T follicular helper cell (primary cell): Measurements from ENCODE around the gene TRIM25.
A peak's percentile ranks its signal among the peaks of the same experiment; 100 is the strongest.
"Not testable (repeated sequence)": the region's sequence is repeated elsewhere in the genome, so short reads cannot be mapped to it uniquely, and the experiment has no call there.

Source experiments
- DNase-seq: peaks from one replicate; pipeline ENCODE4 v3.0.0-alpha.2; 2020; ENCODE audit warnings: low read depth
- total RNA-seq, 2 experiments: gene quantifications; one replicate each; lab custom pipeline; 2026; lab: John Stamatoyannopoulos, UW

The TRIM25 gene, protein sequence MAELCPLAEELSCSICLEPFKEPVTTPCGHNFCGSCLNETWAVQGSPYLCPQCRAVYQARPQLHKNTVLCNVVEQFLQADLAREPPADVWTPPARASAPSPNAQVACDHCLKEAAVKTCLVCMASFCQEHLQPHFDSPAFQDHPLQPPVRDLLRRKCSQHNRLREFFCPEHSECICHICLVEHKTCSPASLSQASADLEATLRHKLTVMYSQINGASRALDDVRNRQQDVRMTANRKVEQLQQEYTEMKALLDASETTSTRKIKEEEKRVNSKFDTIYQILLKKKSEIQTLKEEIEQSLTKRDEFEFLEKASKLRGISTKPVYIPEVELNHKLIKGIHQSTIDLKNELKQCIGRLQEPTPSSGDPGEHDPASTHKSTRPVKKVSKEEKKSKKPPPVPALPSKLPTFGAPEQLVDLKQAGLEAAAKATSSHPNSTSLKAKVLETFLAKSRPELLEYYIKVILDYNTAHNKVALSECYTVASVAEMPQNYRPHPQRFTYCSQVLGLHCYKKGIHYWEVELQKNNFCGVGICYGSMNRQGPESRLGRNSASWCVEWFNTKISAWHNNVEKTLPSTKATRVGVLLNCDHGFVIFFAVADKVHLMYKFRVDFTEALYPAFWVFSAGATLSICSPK
- total RNA-seq: 58.8 to 186 reads per million in 2 experiments

GRCh38 chr17:56913867-56914580 is at the start of gene TRIM25:
TRIM25 (minus strand) TSS chr17:56914049; CDS start chr17:56913988, 61 bp downstream.
- peak; percentile 87 for DNase-seq

- DNase-seq: peak; percentile 89
Measured at GRCh38 chr17:56960596-56961538, 47.0 kb upstream of the TRIM25 start, which contains the start of gene COIL. COIL (minus strand) TSS chr17:56961050; CDS start chr17:56961019, 31 bp downstream.

GRCh38 chr17:56956992-56957391 is 43.1 kb upstream of the TRIM25 start:
- no peak for DNase-seq

GRCh38 chr17:56949595-56949994 is 35.7 kb upstream of the TRIM25 start:
- no peak for DNase-seq

DNA sequence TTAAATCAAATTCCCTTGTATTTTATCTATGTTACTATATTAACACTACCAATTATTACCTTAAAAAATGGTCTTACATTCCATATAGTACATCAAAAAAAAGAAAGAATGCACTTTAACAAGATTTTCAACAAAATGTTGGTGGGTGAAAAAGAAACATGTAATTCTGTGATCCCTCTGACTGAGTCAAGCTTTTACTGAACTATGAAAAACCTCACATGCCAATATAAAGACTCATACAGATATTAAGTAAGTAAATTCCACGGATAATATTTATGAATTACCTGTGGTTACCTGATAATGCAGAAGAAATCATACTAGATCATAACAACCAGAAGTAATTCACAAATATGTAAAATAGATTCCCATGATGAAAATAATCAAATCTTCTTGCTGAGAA is 34.6 kb upstream of the TRIM25 start:
- no peak for DNase-seq

GRCh38 chr17:56947741-56948140 is 33.9 kb upstream of the TRIM25 start:
- no peak for DNase-seq

GRCh38 chr17:56945938-56946505 is 32.2 kb upstream of the TRIM25 start:
- DNase-seq: no peak

- no peak for DNase-seq
Measured at GRCh38 chr17:56943505-56944125, 29.8 kb upstream of the TRIM25 start.

DNA sequence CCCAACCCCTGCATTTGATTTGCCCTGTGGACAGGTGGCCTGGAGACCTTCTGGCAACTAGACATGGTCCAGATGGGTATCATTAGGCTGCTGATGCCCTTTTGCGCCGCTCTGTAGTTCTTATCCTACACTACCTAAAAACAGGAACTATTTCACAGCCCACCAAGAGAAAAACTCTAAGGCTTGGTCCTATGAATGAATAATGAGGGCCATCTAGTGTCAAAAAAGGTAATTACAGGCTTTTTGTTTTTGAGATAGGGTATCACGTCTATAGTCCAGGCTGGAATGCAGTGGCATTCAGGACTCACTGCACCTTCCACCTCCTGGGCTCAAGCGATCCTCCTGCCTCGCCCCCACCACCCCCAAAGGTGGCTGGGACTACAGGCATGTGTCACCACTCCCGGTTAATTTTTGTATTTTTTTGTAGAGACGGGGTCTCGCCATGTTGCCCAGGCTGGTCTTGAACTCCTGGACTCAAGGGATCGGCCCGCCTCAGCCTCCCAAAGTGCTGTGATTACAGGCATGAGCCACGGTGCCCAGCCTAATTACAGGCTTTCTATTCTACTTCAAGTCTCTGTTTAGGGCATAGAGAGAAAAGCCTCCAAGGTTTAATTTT is 26.1 kb upstream of the TRIM25 start:
- DNase-seq: no peak

GRCh38 chr17:56938206-56938605 is 24.4 kb upstream of the TRIM25 start:
- not testable (repeated sequence) for DNase-seq

GRCh38 chr17:56937687-56938086 is 23.8 kb upstream of the TRIM25 start:
- no peak for DNase-seq

- no peak for DNase-seq
Measured at GRCh38 chr17:56936697-56937322, 23.0 kb upstream of the TRIM25 start.

DNA sequence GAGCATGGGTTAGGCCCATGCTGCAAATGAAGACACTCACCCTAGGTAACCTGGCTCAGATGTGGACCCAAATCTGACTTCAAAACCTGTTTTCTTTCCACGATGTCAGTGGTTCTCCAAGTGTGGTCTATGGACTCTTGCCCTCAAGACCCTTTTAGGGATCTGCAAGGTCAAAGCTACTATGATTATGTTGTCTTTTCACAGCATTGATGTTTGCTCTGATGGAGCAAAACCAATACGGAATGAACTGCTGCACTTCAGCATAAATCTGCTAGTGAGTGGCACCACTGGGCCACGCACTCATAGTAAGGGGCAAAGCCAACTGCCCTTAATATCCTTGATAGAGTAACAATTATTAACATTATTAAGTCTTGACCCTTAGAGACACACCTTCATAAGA is 21.6 kb upstream of the TRIM25 start:
- DNase-seq: no peak

GRCh38 chr17:56934280-56934679 is 20.4 kb upstream of the TRIM25 start:
- no peak for DNase-seq

GRCh38 chr17:56933868-56934267 is 20.0 kb upstream of the TRIM25 start:
- no peak for DNase-seq

DNA sequence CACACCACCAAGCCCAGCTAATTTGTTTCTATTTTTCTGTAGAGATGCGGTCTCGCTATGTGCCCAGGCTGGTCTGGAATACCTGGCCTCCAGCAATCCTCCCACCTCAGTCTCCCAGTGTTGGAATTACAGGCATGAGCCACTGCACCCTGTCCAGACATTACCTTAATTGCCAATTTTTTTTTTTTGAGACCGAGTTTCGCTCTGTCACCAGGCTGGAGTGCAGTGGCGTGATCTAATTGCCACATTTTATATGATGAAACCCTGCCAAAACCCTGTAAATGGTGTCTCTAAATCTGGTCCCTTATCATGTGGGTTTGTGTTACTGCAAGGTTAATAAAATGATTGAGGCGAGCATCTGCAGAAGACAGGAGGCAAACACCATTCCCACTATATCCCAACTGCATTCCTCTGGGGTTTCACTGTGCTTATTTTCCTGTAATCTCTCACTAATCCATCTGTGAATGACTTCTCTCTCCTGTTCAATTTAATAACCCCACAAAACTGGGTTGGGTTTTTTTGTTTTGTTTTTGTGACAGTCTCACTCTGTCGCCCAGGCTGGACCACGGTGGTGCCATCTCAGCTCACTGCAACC is 19.4 kb upstream of the TRIM25 start:
- DNase-seq: no peak

DNA sequence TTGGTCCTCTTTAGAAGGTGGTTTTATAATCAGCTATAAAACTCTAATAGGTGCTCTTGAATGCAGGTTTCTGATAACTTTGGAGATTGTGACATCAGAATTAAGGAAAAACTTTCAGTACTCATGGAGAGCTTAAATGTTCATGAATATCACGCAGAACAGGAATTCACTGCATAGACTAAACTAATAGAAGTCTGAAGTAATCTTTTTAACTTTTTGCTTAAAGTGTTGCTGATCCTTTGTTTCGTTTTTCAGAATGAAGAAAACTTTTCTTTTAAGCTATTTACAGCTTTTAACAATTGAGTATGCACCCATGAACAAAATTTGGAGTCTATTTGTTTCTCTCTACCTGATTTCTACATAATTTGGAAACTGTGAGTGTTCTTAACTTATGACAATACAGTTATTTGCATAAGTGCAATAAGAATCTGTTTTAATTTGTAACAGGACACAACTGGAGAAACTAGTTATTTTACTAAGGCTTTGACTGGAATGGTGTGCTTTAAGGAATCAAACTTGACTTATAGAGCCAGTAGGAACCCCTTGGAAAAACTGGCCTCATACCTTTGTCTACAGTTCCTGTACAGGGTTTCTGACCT is 17.0 kb upstream of the TRIM25 start:
- no peak for DNase-seq

GRCh38 chr17:56929362-56929969 is 15.6 kb upstream of the TRIM25 start:
- no peak for DNase-seq
